HK-2 (cell line): ENCODE data around the gene LRMDA.

Experiments used
- DNase-seq: peaks from one replicate; pipeline ENCODE4 v3.0.0-alpha.2; 2018; ENCODE audit not compliant: unreplicated experiment

Gene LRMDA

GRCh38 chr10:75774783-75775490, 343.5 kb downstream of the LRMDA start:
- DNase-seq: no peak

- DNase-seq: no peak
These were observed 345.5 kb downstream of the LRMDA start for GRCh38 chr10:75776738-75777504.

- no peak for DNase-seq
These were observed 347.2 kb downstream of the LRMDA start for GRCh38 chr10:75778665-75779064.

GRCh38 chr10:75779276-75779675, 347.9 kb downstream of the LRMDA start:
- DNase-seq: no peak

- peak; percentile 13 for DNase-seq
These were observed 351.2 kb downstream of the LRMDA start for GRCh38 chr10:75782463-75783248.

GRCh38 chr10:75788394-75789205, 357.2 kb downstream of the LRMDA start:
- DNase-seq: peak; percentile 10

- DNase-seq: no peak
These were observed 362.4 kb downstream of the LRMDA start for GRCh38 chr10:75793848-75794247.

GRCh38 chr10:75801121-75801520, 369.7 kb downstream of the LRMDA start:
- DNase-seq: no peak

- no peak for DNase-seq
These were observed 370.2 kb downstream of the LRMDA start for GRCh38 chr10:75801661-75802060.

- no peak for DNase-seq
These were observed 371.7 kb downstream of the LRMDA start for GRCh38 chr10:75803121-75803520.

- no peak for DNase-seq
These were observed 372.6 kb downstream of the LRMDA start for GRCh38 chr10:75803816-75804552.

GRCh38 chr10:75806186-75806585, 374.8 kb downstream of the LRMDA start:
- no peak for DNase-seq

GRCh38 chr10:75807456-75807855, 376.0 kb downstream of the LRMDA start:
- no peak for DNase-seq

GRCh38 chr10:75809003-75809402, 377.6 kb downstream of the LRMDA start:
- DNase-seq: no peak

- no peak for DNase-seq
These were observed 382.6 kb downstream of the LRMDA start for GRCh38 chr10:75814014-75814413.

- no peak for DNase-seq
These were observed 383.6 kb downstream of the LRMDA start for GRCh38 chr10:75815066-75815465.

GRCh38 chr10:75817198-75817597, 385.8 kb downstream of the LRMDA start:
- no peak for DNase-seq

- DNase-seq: no peak
These were observed 387.1 kb downstream of the LRMDA start for GRCh38 chr10:75818552-75818951.

GRCh38 chr10:75825235-75825634, 393.8 kb downstream of the LRMDA start:
- no peak for DNase-seq

- DNase-seq: no peak
These were observed 394.2 kb downstream of the LRMDA start for GRCh38 chr10:75825661-75826060.

- no peak for DNase-seq
These were observed 395.4 kb downstream of the LRMDA start for GRCh38 chr10:75826846-75827245.
